SK-N-SH treated with all-trans-retinoic acid at 6 μM for 48 hours (cell line): ENCODE results near the gene OTUD3.

Experiments used
- ATAC-seq: fragments of 200-7000 bp; cut with Tn5 transposase; 3 replicates; pipeline ENCODE4 v1.9.1; 2020; ENCODE audit warnings: mild to moderate bottlenecking, moderate library complexity
- ARNTL ChIP-seq: fragments of 450-650 bp; formaldehyde crosslinking; IDR thresholded peaks from 2 replicates; pipeline ENCODE4 v1.5.0; 2020; ENCODE audit warnings: low read depth, mild to moderate bottlenecking, moderate library complexity, borderline replicate concordance
- BACH2 ChIP-seq: fragments of 250-450 bp; sonication (Bioruptor Pico); IDR thresholded peaks from 2 replicates; pipeline ENCODE4 v1.9.0; 2021; ENCODE audit warnings: mild to moderate bottlenecking, borderline replicate concordance
- CREB5 ChIP-seq: fragments of 250-450 bp; sonication (Bioruptor Pico); IDR thresholded peaks from 2 replicates; pipeline ENCODE4 v1.5.1; 2020; ENCODE audit warnings: low read depth, mild to moderate bottlenecking, moderate library complexity
- CSDC2 ChIP-seq: fragments of 250-450 bp; sonication (Bioruptor Pico); IDR thresholded peaks from 2 replicates; pipeline ENCODE4 v1.5.0; 2020; ENCODE audit warnings: mild to moderate bottlenecking, moderate library complexity
- ESRRG ChIP-seq: fragments of 250-450 bp; sonication (Bioruptor Pico); IDR thresholded peaks from 2 replicates; pipeline ENCODE4 v1.6.1; 2021; ENCODE audit warnings: mild to moderate bottlenecking
- GLIS3 ChIP-seq: fragments of 250-450 bp; sonication (Bioruptor Pico); IDR thresholded peaks from 2 replicates; pipeline ENCODE4 v1.5.0; 2020; ENCODE audit warnings: mild to moderate bottlenecking, moderate library complexity
- ISL1 ChIP-seq: fragments of 250-450 bp; sonication (Bioruptor Pico); IDR thresholded peaks from 2 replicates; pipeline ENCODE4 v2.1.2; 2022; ENCODE audit warnings: mild to moderate bottlenecking, moderate library complexity
- OSR1 ChIP-seq: fragments of 250-450 bp; sonication (Bioruptor Pico); IDR thresholded peaks from 2 replicates; pipeline ENCODE4 v1.8.0; 2022; ENCODE audit warnings: moderate library complexity, mild to moderate bottlenecking, inconsistent platforms
- PPARA ChIP-seq: fragments of 250-450 bp; sonication (Bioruptor Pico); IDR thresholded peaks from 2 replicates; pipeline ENCODE4 v1.5.0; 2020; ENCODE audit warnings: mild to moderate bottlenecking, borderline replicate concordance
- RARB ChIP-seq: fragments of 250-450 bp; sonication (Bioruptor Pico); IDR thresholded peaks from 2 replicates; pipeline ENCODE4 v1.8.0; 2021; ENCODE audit warnings: mild to moderate bottlenecking, moderate library complexity
- SNAI2 ChIP-seq: fragments of 250-450 bp; sonication (Bioruptor Pico); IDR thresholded peaks from 2 replicates; pipeline ENCODE4 v1.5.0; 2020; ENCODE audit warnings: mild to moderate bottlenecking, moderate library complexity
- TCF4 ChIP-seq: fragments of 250-450 bp; sonication (Bioruptor Pico); IDR thresholded peaks from 2 replicates; pipeline ENCODE4 v1.8.0; 2021; ENCODE audit warnings: mild to moderate bottlenecking, moderate library complexity, borderline replicate concordance
- TOX ChIP-seq: fragments of 250-450 bp; sonication (Bioruptor Pico); IDR thresholded peaks from 2 replicates; pipeline ENCODE4 v1.8.0; 2021; ENCODE audit warnings: mild to moderate bottlenecking, moderate library complexity, borderline replicate concordance
- TSHZ2 ChIP-seq: fragments of 250-450 bp; sonication (Bioruptor Pico); IDR thresholded peaks from 2 replicates; pipeline ENCODE4 v1.5.0; 2020; ENCODE audit warnings: mild to moderate bottlenecking, moderate library complexity
- ZC3H10 ChIP-seq: fragments of 250-450 bp; sonication (Bioruptor Pico); IDR thresholded peaks from 2 replicates; pipeline ENCODE4 v1.5.1; 2021; ENCODE audit warnings: mild to moderate bottlenecking, moderate library complexity
- ZFP3 ChIP-seq: fragments of 250-450 bp; sonication (Bioruptor Pico); IDR thresholded peaks from 2 replicates; pipeline ENCODE4 v1.5.0; 2020; ENCODE audit warnings: mild to moderate bottlenecking, moderate library complexity
- ZFP30 ChIP-seq: fragments of 450-650 bp; formaldehyde crosslinking; IDR thresholded peaks from 2 replicates; pipeline ENCODE4 v1.5.0; 2022; ENCODE audit warnings: mild to moderate bottlenecking, moderate library complexity
- ZNF565 ChIP-seq: fragments of 450-650 bp; formaldehyde crosslinking; conservative IDR thresholded peaks from 2 replicates; pipeline ENCODE4 v1.5.0; 2020; ENCODE audit warnings: low read depth, mild to moderate bottlenecking, moderate library complexity
- ZNF70 ChIP-seq: fragments of 450-650 bp; formaldehyde crosslinking; IDR thresholded peaks from 2 replicates; pipeline ENCODE4 v1.5.0; 2020; ENCODE audit warnings: mild to moderate bottlenecking, moderate library complexity
- ZNF8 ChIP-seq: fragments of 450-650 bp; formaldehyde crosslinking; IDR thresholded peaks from 2 replicates; pipeline ENCODE4 v1.5.0; 2020; ENCODE audit warnings: mild to moderate bottlenecking, moderate library complexity
- TF ChIP-seq, protein P1 (sequence below): fragments of 250-450 bp; sonication (Bioruptor Pico); IDR thresholded peaks from 2 replicates; pipeline ENCODE4 v1.8.0; 2021; ENCODE audit warnings: low read depth, mild to moderate bottlenecking, moderate library complexity, borderline replicate concordance
- TF ChIP-seq, protein P2 (sequence below): fragments of 250-450 bp; sonication (Bioruptor Pico); IDR thresholded peaks from 2 replicates; pipeline ENCODE4 v1.8.0; 2020; ENCODE audit warnings: mild to moderate bottlenecking, moderate library complexity, borderline replicate concordance

OTUD3 gene

GRCh38 chr1:19907456-19907855 is 25.3 kb downstream of the OTUD3 start (continued):
- TF ChIP-seq, protein P1, sequence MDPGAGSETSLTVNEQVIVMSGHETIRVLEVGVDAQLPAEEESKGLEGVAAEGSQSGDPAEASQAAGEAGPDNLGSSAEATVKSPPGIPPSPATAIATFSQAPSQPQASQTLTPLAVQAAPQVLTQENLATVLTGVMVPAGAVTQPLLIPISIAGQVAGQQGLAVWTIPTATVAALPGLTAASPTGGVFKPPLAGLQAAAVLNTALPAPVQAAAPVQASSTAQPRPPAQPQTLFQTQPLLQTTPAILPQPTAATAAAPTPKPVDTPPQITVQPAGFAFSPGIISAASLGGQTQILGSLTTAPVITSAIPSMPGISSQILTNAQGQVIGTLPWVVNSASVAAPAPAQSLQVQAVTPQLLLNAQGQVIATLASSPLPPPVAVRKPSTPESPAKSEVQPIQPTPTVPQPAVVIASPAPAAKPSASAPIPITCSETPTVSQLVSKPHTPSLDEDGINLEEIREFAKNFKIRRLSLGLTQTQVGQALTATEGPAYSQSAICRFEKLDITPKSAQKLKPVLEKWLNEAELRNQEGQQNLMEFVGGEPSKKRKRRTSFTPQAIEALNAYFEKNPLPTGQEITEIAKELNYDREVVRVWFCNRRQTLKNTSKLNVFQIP (CRISPR knock-in tag) = no peak
- TF ChIP-seq CSDC2 (CRISPR knock-in tag) = no peak
- TF ChIP-seq ESRRG (CRISPR knock-in tag) = no peak
- TF ChIP-seq, all 23 proteins: peak for 0

GRCh38 chr1:19909392-19909791 is 27.2 kb downstream of the OTUD3 start:
- ATAC-seq = no peak
- no peak for TF ChIP-seq ZNF565 (CRISPR knock-in tag)
- TF ChIP-seq TCF4 = no peak
- no peak for TF ChIP-seq ZC3H10
- TF ChIP-seq CSDC2 (CRISPR knock-in tag) = no peak
- TF ChIP-seq ZNF70 (CRISPR knock-in tag) = no peak
- no peak for TF ChIP-seq RARB (CRISPR knock-in tag)
- TF ChIP-seq CREB5 (CRISPR knock-in tag) = no peak
- no peak for TF ChIP-seq ZNF8 (CRISPR knock-in tag)
- no peak for TF ChIP-seq TSHZ2 (CRISPR knock-in tag)
- no peak for TF ChIP-seq GLIS3 (CRISPR knock-in tag)
- no peak for TF ChIP-seq ARNTL (CRISPR knock-in tag)
- TF ChIP-seq BACH2 = no peak
- TF ChIP-seq, protein P1 (CRISPR knock-in tag) = no peak
- TF ChIP-seq OSR1 (CRISPR knock-in tag) = no peak
- no peak for TF ChIP-seq ESRRG (CRISPR knock-in tag)
- TF ChIP-seq ISL1 (CRISPR knock-in tag) = no peak
- TF ChIP-seq ZFP30 = no peak
- TF ChIP-seq, protein P2, sequence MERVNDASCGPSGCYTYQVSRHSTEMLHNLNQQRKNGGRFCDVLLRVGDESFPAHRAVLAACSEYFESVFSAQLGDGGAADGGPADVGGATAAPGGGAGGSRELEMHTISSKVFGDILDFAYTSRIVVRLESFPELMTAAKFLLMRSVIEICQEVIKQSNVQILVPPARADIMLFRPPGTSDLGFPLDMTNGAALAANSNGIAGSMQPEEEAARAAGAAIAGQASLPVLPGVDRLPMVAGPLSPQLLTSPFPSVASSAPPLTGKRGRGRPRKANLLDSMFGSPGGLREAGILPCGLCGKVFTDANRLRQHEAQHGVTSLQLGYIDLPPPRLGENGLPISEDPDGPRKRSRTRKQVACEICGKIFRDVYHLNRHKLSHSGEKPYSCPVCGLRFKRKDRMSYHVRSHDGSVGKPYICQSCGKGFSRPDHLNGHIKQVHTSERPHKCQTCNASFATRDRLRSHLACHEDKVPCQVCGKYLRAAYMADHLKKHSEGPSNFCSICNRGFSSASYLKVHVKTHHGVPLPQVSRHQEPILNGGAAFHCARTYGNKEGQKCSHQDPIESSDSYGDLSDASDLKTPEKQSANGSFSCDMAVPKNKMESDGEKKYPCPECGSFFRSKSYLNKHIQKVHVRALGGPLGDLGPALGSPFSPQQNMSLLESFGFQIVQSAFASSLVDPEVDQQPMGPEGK (CRISPR knock-in tag) = no peak
- no peak for TF ChIP-seq TOX (CRISPR knock-in tag)
- no peak for TF ChIP-seq ZFP3 (CRISPR knock-in tag)
- TF ChIP-seq, all 23 proteins: peak for 0

DNA sequence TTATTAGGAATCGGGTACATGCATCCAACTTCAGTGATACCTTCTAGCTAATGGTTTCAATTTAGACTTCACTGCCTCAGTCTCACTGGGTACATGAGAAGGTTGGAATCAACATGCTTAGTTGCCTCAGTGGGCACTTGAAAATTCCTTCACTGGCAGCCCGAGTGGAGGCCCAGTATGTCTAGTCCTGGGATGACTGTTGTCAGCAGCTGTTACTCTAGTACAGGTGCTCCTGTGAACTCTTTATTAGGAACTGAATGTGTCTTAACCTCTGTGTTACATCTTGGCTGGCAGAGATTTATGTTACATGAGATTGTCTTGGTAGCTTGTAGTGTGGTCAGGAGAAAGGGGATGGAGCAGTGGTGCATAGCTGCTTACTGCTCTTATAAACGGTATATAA is 27.8 kb downstream of the OTUD3 start:
- ATAC-seq = no peak
- TF ChIP-seq ZFP3 (CRISPR knock-in tag) (no peak), ZC3H10 (no peak), ZNF8 (CRISPR knock-in tag) (no peak), ARNTL (CRISPR knock-in tag) (no peak), PPARA (no peak), GLIS3 (CRISPR knock-in tag) (no peak), ZNF70 (CRISPR knock-in tag) (no peak), CSDC2 (CRISPR knock-in tag) (no peak), SNAI2 (CRISPR knock-in tag) (no peak), ISL1 (CRISPR knock-in tag) (no peak)
- TF ChIP-seq, protein P2 (CRISPR knock-in tag) = no peak
